D721Med (cell line): ENCODE measurements around the gene RGL2.
"Not testable (repeated sequence)": the region's sequence is repeated elsewhere in the genome, so short reads cannot be mapped to it uniquely, and the experiment has no call there.

Experiments
- DNase-seq: peaks from one replicate; pipeline ENCODE4 v3.0.0; 2011; ENCODE audit warnings: low spot score; ENCODE audit not compliant: insufficient read length
- FAIRE-seq: peaks from 2 replicates; lab custom pipeline; 2011; peaks lifted over from hg19 to GRCh38; lab: Jason Lieb, UNC
- CTCF ChIP-seq: IDR thresholded peaks from 2 replicates; pipeline ENCODE4 v1.5.1; 2012; ENCODE audit warnings: mild to moderate bottlenecking, control low read depth; ENCODE audit not compliant: insufficient read depth; ENCODE audit errors: missing control alignments

RGL2 gene

GRCh38 chr6:33298773-33299236 lies at the start of gene RGL2:
TSS of gene RGL2 (minus strand) at chr6:33298942. CDS start at chr6:33298610, 332 bp downstream.
- DNase-seq (no peak), FAIRE-seq (no peak)
- no peak for TF ChIP-seq CTCF

- no peak for TF ChIP-seq CTCF
- FAIRE-seq (no peak), DNase-seq (no peak)
These were observed 49.1 kb upstream of the RGL2 start for GRCh38 chr6:33347816-33348215.

- FAIRE-seq, DNase-seq: not testable (repeated sequence)
These were observed 48.2 kb upstream of the RGL2 start for GRCh38 chr6:33346972-33347371.

GRCh38 chr6:33344701-33345697 lies 46.3 kb upstream of the RGL2 start:
- peak; percentile 55 for TF ChIP-seq CTCF
- FAIRE-seq (no peak), DNase-seq (no peak)

GRCh38 chr6:33343953-33344611 lies 45.3 kb upstream of the RGL2 start:
- FAIRE-seq (no peak), DNase-seq (no peak)
- TF ChIP-seq CTCF, result no peak

GRCh38 chr6:33343606-33343952 lies 44.8 kb upstream of the RGL2 start:
- not testable (repeated sequence) for FAIRE-seq, DNase-seq

GRCh38 chr6:33339193-33339592 lies 40.5 kb upstream of the RGL2 start:
- no peak for FAIRE-seq
- no peak for DNase-seq
- TF ChIP-seq CTCF, result no peak

GRCh38 chr6:33336495-33336894 lies 37.8 kb upstream of the RGL2 start:
- DNase-seq (no peak), FAIRE-seq (no peak)
- TF ChIP-seq CTCF, result no peak
